Measurements from ENCODE around the gene SMIM3.
A peak's percentile ranks its signal among the peaks of the same experiment; 100 is the strongest.

SMIM3 gene

DNA sequence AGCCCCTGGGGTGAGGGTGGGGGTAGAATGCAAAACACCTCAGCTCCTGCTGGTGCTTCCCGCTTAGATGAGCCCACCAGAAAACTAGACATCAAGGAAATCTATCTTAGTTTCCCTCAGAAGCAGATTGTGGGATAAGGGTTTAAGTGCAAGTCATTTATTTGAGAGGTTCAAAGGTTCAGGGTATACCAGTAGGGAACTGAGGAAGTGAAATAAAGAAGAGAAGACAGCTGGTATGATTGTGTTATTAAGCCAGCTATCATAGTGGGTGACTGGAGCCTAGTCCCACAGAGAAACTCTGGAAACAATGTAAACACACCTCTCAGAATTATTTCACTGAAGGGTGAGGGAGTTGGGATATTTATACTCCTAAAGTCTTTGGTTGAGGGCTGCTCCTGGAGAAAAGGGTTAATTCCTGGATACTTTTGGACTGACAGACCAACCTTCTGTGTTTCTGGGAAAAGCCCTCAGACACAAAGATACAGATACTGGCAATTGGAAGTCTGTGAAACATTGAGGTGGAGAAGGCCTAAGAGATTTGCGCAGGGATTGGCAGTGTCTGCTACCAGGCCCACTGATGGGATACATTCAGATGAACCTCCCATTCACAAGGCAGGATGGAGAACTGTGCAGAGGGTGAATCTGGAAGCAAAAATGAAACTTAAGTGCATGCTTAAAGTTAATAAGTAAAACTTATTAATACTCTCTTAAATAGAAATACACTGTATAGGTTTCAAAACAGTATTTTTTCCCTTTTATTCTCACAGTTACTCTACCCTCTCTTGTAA, 13.4 kb upstream of the SMIM3 start:
- DNase-seq (ENCODE audit: low read depth in 2 of 2) = no peak

DNA sequence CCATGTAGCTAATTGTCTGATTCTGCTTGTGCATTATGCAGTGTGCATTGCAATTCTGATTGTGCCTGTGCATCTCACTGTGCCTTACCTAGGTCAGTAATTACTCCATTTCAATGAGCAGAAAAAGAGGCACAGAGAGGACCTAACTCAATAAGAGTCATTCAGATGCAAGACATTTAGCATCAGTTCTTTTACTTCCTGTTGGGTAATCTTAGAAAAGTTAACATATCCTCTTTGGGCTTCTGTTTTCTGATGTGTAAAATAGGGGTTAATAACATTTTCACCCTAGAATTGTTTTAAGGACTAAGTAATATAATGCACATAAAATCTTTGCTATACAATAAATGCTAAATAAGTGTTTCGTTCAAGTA, 12.8 kb upstream of the SMIM3 start:
- DNase-seq (ENCODE audit: low read depth in 2 of 2) = no peak

DNA sequence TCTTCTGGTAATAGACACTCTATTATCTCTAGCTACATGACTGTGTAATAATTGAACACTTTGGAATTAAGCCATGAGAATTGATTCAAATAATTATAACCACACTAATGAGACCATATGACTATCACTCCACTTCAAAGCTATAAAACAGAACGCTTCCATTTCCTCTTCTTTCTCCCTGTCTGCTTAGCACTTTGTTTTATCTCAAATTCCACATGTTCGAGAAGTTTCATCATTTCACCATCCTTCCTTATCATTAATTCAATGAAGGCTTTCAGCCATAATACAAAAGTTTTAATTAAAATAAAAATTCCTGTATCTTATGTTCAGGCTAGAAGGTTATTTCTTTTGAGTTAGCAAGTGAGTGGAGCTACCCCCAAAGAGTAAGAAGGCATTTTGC, 12.3 kb upstream of the SMIM3 start:
- no peak for DNase-seq (ENCODE audit: low read depth in 2 of 2)

DNA sequence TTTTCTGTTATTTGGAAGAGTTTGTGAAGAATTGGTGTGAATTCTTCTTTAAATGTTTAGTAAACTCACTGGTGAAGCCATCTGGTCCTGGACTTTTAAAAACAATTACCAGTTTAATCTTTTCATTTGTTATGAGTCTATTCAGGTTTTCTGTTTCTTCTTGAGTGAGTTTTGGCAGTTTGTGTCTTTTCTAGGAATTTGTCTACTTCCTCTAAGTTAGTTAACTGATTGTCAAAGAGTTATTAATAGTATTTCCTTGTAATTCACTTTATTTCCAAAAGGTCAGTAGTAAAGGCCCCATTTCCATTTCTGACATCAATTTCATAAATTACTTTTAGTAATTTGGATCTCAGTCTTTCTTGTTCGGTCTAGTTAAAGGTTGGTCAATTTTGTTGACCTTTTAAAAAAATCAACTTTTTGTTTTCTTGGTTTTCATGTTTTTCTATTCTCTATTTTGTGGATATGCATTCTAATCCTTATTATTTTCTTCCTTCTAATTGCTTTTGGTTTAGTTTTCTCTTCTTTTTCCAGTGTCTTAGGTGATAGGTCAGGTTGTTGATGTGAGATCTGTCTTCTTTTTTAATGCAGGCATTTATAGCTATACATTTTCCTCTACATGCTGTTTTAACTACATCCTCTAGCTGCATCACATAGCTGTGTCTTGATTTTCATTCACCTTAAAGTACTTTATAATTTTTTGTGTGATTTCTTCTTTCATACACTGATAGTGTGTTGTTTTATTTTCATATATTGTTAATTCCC, 7.3 kb upstream of the SMIM3 start:
- no peak for DNase-seq (ENCODE audit: low read depth in 2 of 2)

DNA sequence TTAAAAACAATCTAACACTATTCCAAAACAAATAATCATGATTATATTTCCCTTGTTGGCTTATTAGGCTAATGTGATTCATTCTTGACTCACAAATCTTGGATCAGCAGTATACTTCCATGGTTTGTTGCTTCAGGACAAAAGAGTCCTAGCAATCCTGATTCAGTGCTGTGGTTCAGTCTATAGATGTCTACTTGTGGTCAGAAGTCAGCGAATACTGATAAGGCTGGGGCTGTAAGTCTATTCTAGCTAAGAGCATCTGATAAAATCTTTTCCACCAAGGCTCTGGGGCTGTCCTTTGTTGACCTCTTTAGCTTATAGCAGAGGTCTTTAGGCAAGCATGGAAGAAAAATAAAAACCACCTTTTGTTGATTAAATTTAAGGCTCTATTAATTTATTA, 4.4 kb upstream of the SMIM3 start:
- no peak for DNase-seq (ENCODE audit: low read depth in 2 of 2)

DNA sequence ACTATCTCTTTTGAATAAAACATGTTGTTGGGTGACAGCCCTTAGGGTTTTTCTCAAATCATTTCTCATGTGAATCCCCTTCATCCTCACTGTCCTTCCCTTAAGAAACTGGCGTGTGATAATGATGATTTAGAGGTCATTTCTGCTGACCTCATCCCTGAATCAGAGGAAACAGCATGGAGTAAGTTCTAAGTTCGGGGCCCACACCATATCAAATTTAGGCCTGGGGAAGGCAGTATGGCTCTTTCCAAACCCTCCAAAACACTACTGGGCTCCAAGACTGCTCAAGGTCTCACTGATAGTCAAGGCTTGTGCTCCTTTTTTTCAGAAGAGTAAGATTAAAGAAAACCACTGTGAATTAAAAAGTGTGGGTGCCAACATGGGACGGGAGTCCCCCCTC, 872 bp upstream of the SMIM3 start:
- DNase-seq (ENCODE audit: low read depth in 2 of 2) = no peak

DNA sequence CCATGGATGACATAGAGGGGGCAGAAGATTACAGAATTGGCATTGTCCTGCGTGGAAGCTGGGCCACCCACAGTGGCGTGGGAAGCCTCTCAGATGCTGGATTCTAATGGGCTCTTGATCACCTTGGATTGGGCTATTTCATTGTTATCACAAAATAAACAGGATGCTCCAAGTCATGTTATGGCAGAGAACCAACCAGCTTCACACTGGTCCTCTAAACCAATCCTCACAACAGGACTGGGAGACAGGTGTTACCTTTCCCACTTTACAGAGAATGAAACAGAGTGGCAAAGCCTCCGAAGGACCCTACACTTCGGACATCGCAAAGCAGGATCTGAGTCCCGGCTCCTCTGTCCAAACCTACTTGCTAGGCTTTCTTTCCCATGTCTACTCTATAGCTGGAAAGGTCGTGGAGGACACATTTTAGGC, 455 bp upstream of the SMIM3 start:
- DNase-seq (ENCODE audit: low read depth in 2 of 2) = no peak

DNA sequence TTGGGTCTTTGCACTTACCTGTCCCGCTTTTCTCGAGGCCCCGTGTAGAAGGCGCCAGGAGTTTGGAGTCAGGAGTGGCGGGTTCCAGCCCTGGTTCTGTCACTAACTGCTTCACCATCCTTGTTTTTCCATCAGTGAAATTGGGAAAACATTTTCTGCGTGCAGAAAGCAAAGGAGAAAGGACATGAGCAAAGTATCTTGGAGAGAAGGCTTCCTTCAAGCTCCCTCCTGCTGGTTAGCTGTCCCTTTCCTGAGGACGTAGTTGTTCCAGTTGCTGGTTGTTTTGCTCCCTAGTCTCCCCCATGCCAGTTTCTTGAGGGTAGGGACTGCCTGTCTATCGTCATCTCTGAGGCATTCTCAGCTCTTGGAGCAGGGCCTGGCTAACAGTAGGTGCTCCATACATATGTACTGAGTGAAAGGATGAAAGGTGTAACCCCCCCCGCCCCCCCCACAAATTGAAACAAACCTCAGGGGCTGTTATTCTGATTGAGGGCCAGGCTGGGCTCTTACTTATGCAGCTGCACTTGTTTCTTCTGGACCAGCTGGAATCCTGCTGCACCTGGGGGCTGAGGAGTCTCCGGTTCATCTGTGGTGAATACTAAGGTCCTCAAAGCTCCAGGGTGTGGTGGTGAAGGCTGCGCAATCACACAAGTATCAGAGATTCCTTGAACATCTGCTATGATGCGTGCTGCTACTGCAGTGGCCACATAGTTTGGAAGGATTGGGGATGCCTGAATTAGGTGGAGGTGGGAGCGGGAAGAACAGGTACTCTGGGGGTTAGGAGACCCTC, 1.0 kb downstream of the SMIM3 start:
- DNase-seq (ENCODE audit: low read depth in 2 of 2) = no peak

DNA sequence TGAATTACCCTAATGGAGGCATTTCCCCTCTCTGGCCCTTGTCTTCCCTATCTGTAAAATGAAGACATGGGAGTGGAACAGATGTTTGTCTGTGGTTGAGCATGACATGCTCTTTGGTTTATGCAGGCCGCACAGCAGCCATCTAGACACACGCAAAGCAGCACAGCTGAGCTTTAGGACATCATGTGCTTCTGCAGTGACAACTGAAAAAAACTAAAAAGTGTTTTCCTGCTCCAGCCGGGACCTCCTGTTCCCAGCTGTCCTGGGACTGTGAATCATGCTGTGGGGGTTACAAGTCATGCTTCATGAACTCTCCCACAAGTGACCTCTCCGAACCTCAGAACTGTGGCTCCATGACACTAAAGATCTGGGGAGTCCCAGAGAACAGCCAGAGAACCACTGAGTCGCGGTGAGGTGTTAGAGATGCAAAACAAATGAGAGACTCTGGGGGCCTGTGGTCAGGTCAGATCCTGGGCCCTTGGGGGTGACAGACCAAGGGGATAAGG, 1.7 kb downstream of the SMIM3 start:
- DNase-seq (ENCODE audit: low read depth in 2 of 2) = no peak

DNA sequence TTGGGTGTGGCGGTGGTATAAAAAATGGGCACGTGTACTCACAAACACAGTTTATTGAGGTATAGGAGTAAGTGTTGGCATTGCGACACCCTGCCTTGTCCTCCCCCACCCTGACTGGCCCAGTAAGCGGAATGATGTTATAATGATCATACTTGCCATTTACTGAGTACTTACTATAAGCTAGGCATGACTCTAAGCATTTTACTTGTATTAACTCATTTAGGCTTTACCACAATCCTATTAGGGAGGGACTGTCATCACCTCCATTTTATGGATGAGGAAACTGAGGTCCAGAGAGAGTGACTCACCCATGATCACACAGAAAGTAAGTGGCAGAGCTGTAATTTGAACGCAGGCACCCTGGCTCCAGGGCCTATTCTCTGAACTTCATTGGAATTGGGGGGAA, 2.3 kb downstream of the SMIM3 start:
- no peak for DNase-seq (ENCODE audit: low read depth in 2 of 2)

DNA sequence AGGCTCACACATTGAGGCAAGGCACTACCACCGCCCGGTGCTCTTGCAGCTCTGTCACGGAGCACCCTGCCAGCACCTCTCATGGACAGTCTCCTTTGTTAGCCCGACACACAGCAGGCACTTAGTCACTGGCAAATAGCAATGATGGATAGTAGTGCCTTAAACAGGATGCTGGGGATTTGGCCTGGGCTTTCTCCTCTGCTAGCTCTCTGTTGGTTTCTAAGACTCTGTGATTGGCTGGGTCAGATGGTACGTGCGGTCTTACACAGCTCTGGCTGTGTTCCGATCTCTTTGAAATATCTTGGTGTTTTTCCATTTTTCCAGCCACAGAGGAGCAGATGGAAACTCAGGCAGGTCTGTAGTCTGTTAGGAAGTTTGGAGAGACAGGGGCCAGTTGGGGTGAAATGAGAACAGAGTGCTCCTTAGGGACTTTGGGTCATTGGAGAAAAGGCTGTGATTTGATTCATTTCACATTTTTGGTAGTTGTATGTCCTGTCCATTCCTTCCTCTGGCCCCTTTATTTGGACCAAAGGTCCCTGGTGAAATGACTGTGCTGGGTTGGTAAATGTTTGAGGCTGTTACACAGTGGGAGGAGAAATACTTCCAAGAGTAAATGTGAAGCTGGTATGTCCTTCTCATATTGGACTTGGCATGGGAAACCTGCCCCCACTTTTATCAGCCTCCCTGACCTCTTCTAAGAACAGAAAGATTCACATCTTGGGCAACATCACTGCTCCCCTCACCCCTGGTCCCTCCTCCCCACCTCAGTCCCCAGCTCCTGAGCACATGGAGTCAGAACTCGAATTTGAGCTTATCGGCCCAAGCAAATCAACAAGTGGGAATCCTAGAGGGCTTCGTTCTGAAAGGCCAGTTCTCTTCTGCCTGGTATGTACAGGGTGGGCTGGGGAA, 3.4 kb downstream of the SMIM3 start:
- DNase-seq (ENCODE audit: low read depth in 2 of 2) = no peak

DNA sequence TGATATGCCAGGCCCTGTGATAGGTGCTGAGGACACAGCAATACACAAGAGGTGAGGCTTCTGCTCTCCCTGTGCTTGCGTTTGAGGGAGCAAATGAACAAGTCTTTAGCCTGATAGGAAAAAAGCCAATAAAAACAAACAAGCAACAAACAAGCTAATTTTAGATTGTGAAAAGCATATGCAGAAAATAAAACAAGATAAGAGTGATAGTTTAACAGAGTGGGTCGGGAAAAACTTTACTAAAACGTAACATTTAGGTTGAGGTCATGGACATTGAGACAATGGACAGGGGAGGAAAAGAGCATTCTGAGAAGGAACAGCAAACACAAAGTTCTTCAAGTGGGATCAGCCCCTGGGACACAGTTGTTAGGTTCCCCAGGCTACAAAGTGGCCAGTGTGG, 4.3 kb downstream of the SMIM3 start:
- DNase-seq (ENCODE audit: low read depth in 2 of 2) = no peak

DNA sequence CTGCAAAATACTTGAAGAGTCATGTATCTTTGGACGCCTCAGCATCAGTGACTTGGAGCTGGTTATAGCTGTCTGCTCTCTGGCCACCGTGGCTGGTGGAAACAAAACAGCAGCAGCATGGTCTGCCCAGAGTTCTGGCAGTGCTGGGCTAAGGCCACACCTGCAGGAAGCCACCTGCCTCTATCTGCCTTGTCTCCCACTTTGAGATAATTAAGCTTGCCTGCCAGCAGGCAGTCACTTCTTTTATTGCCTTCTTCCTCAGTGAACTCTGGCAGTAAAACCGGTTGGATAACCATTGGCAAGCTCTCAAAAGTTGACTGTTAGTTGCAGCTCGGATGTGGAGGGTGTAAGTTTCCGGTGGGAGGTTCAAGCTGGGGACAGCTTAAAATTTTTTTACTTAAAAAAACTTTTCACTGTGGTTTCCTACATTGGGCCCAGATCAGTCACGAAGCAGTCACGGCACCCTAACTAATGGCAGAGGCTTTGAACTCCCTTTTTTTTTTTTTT, 4.9 kb downstream of the SMIM3 start:
- DNase-seq (ENCODE audit: low read depth in 2 of 2) = peak; percentile 30 to 48

DNA sequence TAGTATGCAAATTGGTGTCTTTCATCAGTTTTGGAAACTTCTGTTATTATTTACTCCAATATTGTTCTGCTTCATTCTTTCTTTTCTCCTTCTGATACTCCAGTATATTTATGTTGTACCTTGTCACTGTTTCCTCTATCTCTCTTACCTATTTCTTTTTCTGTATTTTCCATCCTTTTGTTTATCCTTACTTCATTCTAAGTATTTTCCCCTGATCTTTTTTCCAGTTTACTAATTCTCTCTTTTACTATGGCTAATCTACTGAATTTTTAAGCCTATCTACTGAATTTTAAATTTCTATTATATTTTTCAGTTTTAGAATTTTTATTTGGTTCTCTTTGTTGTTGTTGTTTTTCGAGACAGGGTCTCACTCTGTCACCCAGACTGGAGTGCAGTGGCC, 7.4 kb downstream of the SMIM3 start:
- DNase-seq (ENCODE audit: low read depth in 2 of 2) = no peak

DNA sequence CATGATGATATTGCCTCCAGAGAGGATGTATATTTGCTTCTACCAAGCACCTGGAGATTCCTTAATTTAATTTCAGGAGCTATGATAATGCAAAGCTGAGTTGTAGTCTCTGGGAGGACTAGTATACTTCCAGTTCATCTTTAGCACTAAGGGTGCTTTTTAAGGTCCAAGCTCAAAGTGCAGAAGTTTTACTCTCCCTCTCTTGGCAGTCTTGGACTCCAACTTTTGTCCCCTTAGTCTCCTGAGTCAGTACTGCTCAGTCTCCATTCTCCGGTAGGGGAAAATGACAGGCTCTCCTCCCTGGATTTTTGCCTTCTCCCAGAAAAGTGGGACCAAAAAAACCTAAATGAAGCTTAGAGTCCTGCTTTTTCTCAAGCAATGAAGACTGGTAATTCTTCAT, 8.3 kb downstream of the SMIM3 start:
- no peak for DNase-seq (ENCODE audit: low read depth in 2 of 2)

DNA sequence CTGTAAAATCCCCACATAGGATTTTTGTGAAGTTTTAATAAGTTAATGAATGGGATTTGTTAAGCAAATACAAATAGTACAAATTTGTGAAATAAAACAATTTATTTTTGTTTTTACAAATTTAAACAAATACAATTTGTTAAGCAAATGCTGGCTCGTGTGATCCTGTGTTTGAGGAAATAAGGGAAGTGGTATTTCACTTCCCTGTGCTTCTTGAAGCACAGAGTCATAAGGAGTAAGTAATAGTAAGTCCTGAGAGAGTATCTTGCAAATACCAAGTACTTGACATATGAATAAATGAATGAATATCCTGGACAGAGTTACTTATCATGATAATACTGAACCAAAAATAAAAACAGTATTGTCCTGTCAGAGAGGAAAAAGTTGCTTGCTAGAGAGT, 9.1 kb downstream of the SMIM3 start:
- DNase-seq (ENCODE audit: low read depth in 2 of 2) = no peak

DNA sequence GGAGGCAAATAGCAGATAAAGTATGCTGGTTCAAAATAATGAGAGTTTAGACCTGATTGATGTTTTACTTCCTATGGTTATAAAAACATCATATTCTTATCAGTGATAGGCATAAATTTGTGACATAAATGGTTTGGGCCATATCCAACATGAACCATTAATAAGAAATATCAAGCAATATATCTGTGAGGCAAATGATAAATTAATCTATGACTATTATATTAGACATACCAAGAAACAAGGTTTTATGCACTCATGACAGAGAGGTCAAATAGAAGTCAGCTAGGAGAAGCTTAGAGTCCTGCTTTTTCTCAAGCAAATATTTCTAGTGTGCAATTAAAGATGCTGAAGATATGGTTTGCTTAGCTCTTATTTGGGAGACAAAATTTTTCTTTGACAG, 10.4 kb downstream of the SMIM3 start:
- no peak for DNase-seq (ENCODE audit: low read depth in 2 of 2)

DNA sequence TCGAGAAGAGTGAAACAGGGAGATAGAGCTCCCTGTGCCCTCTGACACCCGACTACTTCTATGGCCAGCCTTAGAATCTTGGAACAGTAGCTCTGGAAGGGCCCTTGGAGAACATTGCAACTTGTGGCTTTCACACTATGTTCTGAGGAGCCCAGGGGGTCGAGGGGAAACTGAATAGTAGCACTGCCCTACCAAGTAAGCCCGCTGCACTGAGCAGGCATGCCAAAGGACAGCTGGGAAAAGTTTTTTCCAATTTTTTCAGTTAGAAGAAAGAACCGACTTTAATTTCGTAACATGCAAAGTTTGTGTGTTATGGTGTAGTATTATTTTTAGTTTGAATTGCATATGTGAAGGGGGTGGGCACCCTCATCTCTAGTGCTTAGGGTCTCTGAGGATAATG, 10.9 kb downstream of the SMIM3 start:
- no peak for DNase-seq (ENCODE audit: low read depth in 2 of 2)

DNA sequence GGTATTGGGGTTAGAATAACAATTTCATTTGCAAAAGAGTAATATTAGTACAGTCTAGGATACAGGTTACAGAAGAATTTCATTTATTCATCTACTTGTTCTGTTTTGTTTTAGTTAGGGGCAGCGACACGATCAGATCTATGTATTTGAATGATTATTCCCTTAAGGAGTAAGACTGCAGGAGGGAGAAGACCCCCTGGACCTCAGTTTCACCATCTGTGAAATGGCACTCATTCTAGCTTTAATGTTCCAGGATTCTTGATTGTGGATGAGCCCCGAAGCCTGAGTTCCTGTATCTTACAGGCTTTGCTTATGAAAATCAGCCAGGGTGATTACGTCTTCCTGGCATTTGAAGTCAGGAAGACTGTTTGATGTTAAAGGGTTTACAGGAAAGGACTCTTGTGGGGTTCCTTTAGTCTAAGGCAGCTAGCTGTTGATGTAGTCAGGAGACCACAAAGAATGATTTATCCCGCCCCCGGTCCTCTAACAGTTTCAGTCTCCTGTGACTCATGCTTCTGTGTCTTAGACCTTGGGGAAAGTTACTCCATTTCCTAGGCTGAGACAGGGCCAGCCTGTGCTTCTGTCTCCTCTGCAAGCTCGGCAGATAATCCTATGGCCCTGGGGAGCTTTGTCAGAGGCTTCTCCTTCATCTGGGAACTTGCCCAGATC, 11.5 kb downstream of the SMIM3 start:
- peak; percentile 61 to 62 for DNase-seq (ENCODE audit: low read depth in 2 of 2)

DNA sequence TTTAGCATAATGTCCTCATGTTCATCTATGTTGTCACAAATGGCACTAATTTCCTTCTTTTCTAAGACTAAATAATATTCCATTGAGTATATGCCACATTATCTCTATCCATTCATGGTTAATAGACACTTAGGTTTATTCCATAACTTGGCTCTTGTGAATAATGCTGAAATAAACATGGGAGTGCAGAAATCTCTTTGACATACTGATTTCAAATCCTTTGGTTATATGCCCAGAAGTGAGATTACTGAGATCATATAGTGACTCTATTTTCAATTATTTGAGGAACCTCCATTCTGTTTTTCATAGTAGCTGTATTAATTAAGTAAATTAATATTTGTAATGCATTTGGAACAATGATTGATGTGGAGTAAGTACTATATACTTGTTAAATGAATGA, 13.0 kb downstream of the SMIM3 start:
- DNase-seq (ENCODE audit: low read depth in 2 of 2) = no peak
